ENCODE data around the gene BMP7. TPM values are rescaled to one million over a fixed set of nuclear protein-coding genes. Genes with fewer than 3 reads are reported as not detected.

Gene BMP7
- total and polyA plus RNA-seq, 2 experiments from 2014 or later = 15.9 to 22.8 TPM

GRCh38 chr20:57135875-57136274, 130.6 kb downstream of the BMP7 start:
- Mint-ChIP-seq H3K4me1 (no peaks in the 10 kb centered on the region), H3K27ac (no peak overlapping the region), H3K27me3 (ENCODE audit: insufficient read depth, low read depth, poor library complexity) (peaks cover 9% of the 10 kb centered on the region), H3K4me3 (no peak overlapping the region), H3K9me3 (no peaks in the 10 kb centered on the region), H3K36me3 (ENCODE audit: low read depth) (no peaks in the 10 kb centered on the region)
- DNase-seq (ENCODE audit: low spot score) = no peak
- no peak overlapping the region for H3K4me2 ChIP-seq
- H3F3A ChIP-seq (replicated peaks; ENCODE audit: low read depth) = no peaks in the 10 kb centered on the region
- TF ChIP-seq EZH2phosphoT487 (IDR thresholded peaks at IDR 0.05; ENCODE audit: unreplicated experiment) (no peak), CREB1 (CRISPR knock-in tag; IDR thresholded peaks at IDR 0.05; ENCODE audit: low read depth) (no peak), NANOG (IDR thresholded peaks at IDR 0.05; ENCODE audit: borderline replicate concordance) (no peak), ZNF331 (CRISPR knock-in tag; IDR thresholded peaks at IDR 0.05; ENCODE audit: low read depth) (no peak), ETS1 (IDR thresholded peaks at IDR 0.05) (no peak)
- no peaks in the 10 kb centered on the region for H3K36me3 ChIP-seq (ENCODE audit: insufficient read depth)
- no peak overlapping the region for H3K4me3 ChIP-seq
- H3K79me2 ChIP-seq (replicated peaks; ENCODE audit: insufficient read depth) = no peaks in the 10 kb centered on the region
- no peaks in the 10 kb centered on the region for H3K27me3 ChIP-seq (ENCODE audit: insufficient read depth)
- H3K9me2 ChIP-seq (ENCODE audit: insufficient read depth) = no peaks in the 10 kb centered on the region; the same call in 1 of the 2 replicates
- H2AFZ ChIP-seq = peak overlapping the region; percentile 60; the same call in 1 of the 2 replicates
- ATAC-seq = no peak; the same call in 2 of the 3 replicates
- no peak overlapping the region for H3K27ac ChIP-seq (ENCODE audit: low read depth)
- H4K20me1 ChIP-seq (replicated peaks; ENCODE audit: insufficient read depth) = no peaks in the 10 kb centered on the region
- no peaks in the 10 kb centered on the region for H3K4me1 ChIP-seq (ENCODE audit: insufficient read depth)

- Mint-ChIP-seq H3K4me1 (no peaks in the 10 kb centered on the region), H3K27ac (no peak overlapping the region), H3K27me3 (ENCODE audit: insufficient read depth, low read depth, poor library complexity) (peaks cover 9% of the 10 kb centered on the region), H3K36me3 (ENCODE audit: low read depth) (no peaks in the 10 kb centered on the region), H3K4me3 (no peak overlapping the region), H3K9me3 (no peaks in the 10 kb centered on the region)
- Histone ChIP-seq H3K4me1 (ENCODE audit: insufficient read depth) (no peaks in the 10 kb centered on the region), H3K4me3 (no peak overlapping the region), H3F3A (replicated peaks; ENCODE audit: low read depth) (no peaks in the 10 kb centered on the region), H3K9me2 (ENCODE audit: insufficient read depth) (no peaks in the 10 kb centered on the region; the same call in 1 of the 2 replicates), H3K4me2 (no peak overlapping the region), H4K20me1 (replicated peaks; ENCODE audit: insufficient read depth) (no peaks in the 10 kb centered on the region), H3K79me2 (replicated peaks; ENCODE audit: insufficient read depth) (no peaks in the 10 kb centered on the region), H2AFZ (0 out of 2 replicates have a peak overlapping the region, but pooled peaks have one; percentile 18), H3K27me3 (ENCODE audit: insufficient read depth) (no peaks in the 10 kb centered on the region), H3K36me3 (ENCODE audit: insufficient read depth) (no peaks in the 10 kb centered on the region), H3K27ac (ENCODE audit: low read depth) (no peak overlapping the region)
- no peak for ATAC-seq
- DNase-seq (ENCODE audit: low spot score) = no peak
- TF ChIP-seq ZNF462 (CRISPR knock-in tag; IDR thresholded peaks at IDR 0.05) (no peak), ZNF331 (CRISPR knock-in tag; IDR thresholded peaks at IDR 0.05; ENCODE audit: low read depth) (no peak), ETS1 (IDR thresholded peaks at IDR 0.05) (no peak), EZH2 (IDR thresholded peaks at IDR 0.05; ENCODE audit: low read depth, unreplicated experiment) (no peak), POLR2AphosphoS5 (IDR thresholded peaks at IDR 0.05; ENCODE audit: low read depth) (no peak), REST (IDR thresholded peaks at IDR 0.05; ENCODE audit: unreplicated experiment) (no peak), NANOG (IDR thresholded peaks at IDR 0.05; ENCODE audit: borderline replicate concordance) (no peak), JUNB (IDR thresholded peaks at IDR 0.05; ENCODE audit: unreplicated experiment) (no peak)
Observed at GRCh38 chr20:57134804-57135203, 131.6 kb downstream of the BMP7 start.

Data from GM23338 (cell line).